Measurements from ENCODE around the gene PANK1.

PANK1 gene

GRCh38 chr10:89644967-89645741, at the start of gene PANK1:
Gene PANK1 (minus strand): TSS chr10:89645242. CDS start chr10:89644891, 351 bp downstream.
- DNase-seq (ENCODE audit: low read depth, low spot score), result no peak

- no peak for DNase-seq (ENCODE audit: low read depth, low spot score)
Measured at GRCh38 chr10:89693176-89693575, 48.1 kb upstream of the PANK1 start.

- no peak for DNase-seq (ENCODE audit: low read depth, low spot score)
Measured at GRCh38 chr10:89692416-89692815, 47.4 kb upstream of the PANK1 start.

DNA sequence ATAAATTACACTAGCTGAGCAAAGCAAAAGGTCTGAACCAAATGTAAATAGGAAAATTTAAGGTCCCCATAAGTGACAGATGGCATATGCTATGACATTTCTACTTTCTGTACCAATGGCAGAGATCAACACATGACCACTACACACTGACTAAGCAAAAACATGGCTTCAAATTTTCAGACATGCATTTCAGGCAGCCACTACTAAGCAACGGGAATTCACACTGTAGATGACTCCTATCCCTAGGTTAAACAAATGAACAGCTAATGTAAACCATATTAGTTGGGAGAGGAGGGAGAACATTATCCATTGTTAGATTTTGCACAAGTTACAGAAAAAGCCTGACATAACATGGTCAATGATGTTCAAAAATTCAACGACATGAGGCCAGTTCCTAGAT, 45.0 kb upstream of the PANK1 start:
- no peak for DNase-seq (ENCODE audit: low read depth, low spot score)

DNA sequence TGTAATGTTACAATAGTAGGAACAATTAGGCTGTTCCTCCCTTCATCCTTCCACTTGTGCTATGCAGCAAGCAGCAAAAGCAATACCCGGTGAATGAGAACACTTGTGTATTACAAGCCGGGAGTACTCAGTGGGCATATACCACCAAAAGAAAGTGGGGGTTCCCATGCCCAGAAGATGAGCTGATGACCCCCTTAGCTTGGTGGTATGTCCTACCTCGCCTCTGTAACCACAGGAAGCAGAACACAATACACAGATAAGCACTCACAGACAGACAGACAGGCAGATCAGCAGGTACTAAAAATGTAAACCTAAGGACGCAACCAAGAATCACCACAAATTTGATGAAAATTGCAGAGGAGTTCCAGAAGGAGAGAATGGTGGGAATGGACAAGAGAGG, 40.9 kb upstream of the PANK1 start:
- no peak for DNase-seq (ENCODE audit: low read depth, low spot score)

DNA sequence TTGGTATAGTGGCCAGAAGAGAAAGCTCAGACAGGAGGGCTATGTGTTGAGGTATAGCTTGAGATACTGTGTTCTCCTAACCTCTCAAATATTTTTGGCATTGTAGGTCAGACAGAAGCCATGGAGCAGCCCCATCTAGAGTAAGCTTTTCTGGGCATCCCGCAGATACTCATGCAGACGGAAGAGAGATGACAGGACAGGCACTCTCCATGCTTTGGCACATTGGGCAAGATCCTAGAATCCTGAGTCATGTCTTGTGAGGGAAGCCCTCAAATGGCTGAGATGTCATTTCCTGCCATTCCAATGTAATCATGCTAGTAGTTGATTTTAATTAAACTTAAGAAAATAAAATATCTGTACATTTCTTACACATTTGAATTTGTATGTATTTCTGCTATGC, 39.6 kb upstream of the PANK1 start:
- DNase-seq (ENCODE audit: low read depth, low spot score), result no peak

DNA sequence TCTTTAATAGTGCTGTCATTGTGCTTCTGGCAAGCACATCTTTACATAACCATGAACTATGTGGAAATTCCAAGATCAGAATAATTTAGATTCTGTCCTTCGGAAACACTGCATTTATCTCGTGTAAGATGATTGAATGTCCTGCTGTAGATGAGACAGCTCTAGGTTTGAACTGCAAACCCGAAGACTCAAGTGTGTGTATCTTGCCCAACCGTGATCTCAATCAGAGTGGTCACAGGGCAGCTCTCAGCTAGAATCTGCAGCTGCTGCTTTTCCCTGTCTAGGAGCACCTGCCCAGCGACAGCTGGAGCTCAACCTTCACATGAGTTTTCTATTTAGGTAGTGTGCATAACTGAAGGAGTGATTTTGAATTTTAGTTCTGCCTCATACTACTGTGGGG, 38.8 kb upstream of the PANK1 start:
- no peak for DNase-seq (ENCODE audit: low read depth, low spot score)

DNA sequence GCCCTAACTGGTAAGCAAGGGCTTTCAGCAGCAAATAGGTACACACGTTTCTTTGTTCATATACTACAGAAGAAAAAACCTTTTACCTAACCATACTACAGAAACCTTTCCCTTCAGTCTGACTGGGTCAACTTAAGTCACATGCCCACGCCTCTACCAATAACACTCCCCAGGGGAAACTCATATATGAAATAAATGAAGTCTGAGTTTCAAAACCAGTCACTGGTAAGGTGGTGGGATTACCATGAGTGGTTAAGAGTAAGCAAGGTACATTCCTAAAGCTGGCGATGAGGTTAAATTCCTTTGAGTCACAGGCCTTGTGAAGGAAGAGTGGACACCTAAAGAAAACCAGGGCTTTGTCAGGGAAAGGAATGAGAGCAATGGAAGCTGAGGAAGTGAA, 34.9 kb upstream of the PANK1 start:
- DNase-seq (ENCODE audit: low read depth, low spot score), result no peak

GRCh38 chr10:89677341-89677740, 32.3 kb upstream of the PANK1 start:
- DNase-seq (ENCODE audit: low read depth, low spot score), result no peak

DNA sequence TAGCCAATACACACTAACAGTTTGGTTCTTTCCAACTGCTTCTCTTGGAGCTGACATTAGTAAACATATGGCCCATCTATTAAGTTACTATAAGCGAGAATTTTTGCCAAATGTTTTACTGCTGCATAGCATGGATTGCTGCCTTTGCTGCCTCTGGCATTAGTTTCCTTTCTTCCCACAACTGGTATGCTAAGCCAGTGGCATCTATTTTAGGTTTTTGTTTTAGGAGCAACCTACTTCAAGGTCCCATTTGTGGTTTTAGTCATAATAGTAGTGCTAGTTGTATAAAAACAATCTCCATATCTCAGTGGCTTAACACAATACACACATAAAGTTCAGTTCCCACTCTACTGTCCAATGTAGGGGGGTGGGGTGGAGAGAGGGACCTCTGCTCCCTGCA, 25.9 kb upstream of the PANK1 start:
- no peak for DNase-seq (ENCODE audit: low read depth, low spot score)

DNA sequence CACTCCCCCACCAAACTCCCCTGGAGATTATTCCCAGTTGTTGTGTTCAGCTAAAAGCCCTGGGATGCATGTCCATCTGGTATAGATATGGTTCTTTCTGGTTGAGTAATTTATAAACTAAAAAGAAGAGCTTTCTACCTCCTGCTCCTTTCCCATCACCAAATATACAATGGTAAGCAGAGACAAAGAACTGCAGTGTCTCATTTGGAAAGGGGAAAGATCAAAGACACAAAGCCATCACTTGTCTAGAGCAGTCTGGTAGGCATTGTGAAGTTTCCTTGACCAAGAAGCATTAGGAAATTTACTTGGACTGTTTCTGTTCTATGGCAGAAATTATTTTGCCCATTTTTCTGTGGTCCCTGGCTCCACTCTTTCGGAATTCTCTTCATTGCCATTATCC, 24.9 kb upstream of the PANK1 start:
- no peak for DNase-seq (ENCODE audit: low read depth, low spot score)

DNA sequence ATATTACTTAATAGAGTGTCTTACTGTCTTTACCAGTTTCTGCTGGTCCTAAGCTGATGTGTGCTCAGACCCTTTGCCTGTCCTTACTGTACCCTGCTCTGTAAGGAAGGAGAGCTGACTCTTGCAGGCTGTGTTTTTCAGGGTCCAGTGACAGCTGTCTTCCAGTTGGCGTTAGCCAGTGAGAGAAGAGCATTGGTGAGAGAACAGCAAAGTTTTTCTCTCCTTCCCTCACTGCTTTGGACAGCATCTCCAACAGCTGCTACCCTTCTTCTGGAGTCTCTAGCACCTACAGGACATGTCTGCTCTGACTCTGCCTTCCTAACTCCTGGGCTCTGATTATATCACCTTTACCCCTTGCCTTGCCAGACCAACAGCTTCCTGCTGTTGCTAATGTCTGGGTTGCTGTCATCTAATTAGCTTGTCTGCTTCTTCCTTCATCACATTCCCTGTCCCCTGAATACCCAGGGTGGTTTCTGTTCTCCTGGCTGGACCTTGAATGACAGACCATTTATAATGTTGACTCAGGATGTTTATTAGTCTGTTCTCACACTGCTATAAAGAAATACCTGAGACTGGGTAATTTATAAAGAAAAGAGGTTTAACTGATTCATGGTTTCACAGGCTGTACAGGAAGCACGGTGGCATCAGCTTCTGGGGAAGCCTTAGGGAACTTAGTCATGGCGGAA, 23.5 kb upstream of the PANK1 start:
- DNase-seq (ENCODE audit: low read depth, low spot score), result no peak

GRCh38 chr10:89666138-89666537, 21.1 kb upstream of the PANK1 start:
- DNase-seq (ENCODE audit: low read depth, low spot score), result no peak

GRCh38 chr10:89665302-89665701, 20.3 kb upstream of the PANK1 start:
- DNase-seq (ENCODE audit: low read depth, low spot score), result no peak

- DNase-seq (ENCODE audit: low read depth, low spot score), result no peak
Measured at GRCh38 chr10:89664203-89664602, 19.2 kb upstream of the PANK1 start.

DNA sequence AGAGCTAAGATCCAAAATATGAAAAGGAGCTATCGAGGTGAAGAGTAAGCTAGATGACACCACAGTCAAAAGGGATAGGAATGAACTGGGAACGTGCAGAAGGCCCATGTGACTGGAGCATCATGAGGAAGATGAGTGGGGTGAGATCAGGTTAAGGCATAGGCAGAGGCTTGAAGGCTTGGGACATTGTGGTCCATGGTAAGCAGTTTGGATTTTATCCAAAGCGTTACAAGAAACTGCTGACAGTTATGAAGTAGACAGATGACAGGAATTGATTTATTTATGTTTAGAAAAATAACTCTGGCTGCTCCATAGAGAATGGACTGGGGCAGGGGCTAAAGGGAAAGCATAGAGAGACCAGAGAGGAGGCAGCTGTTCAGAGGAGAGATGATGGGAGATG, 18.1 kb upstream of the PANK1 start:
- no peak for DNase-seq (ENCODE audit: low read depth, low spot score)

- no peak for DNase-seq (ENCODE audit: low read depth, low spot score)
Measured at GRCh38 chr10:89662596-89662995, 17.6 kb upstream of the PANK1 start.

GRCh38 chr10:89659143-89660131, 14.4 kb upstream of the PANK1 start:
- DNase-seq (ENCODE audit: low read depth, low spot score), result no peak

GRCh38 chr10:89657302-89657701, 12.3 kb upstream of the PANK1 start:
- no peak for DNase-seq (ENCODE audit: low read depth, low spot score)

DNA sequence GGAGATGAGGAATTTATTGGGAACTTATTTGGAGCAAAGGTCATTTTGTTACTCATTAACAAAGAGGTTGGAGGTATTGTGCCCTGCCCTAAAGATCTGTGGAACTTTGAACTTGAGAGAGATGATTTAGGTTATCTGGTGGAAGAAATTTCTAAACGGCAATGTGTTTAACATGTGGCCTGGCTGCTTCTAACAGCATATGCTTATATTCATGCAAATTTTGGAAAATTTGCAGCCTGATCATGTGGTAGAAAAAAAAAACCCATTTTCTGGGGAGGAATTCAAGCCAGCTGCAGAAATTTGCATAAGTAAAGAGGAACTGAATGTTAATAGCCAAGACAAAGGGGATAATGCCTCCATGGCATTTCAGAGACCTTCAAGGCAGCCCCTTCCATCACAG, 10.7 kb upstream of the PANK1 start:
- DNase-seq (ENCODE audit: low read depth, low spot score), result no peak

DNA sequence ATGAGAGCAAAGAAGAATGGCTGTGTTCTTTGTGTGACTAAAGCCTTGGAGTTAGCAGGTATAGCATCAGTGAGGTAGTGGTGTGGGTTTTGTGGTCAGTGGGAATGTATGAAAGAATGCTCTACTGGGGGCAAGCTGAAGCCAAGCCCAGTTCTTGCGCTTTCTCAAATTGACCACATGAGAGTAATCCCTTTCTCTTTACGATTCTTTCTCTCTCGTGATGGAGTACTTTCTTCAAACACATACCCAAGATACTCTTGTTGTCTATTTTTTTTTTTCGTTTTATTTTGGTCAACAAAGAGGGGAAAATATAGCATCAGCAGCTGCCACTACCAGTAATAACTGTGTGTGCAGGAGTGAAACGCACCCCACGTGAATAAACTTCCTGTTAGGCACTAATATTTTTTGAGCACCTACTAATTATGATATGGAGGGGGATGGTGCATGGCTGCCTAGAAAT, 8.4 kb upstream of the PANK1 start:
- DNase-seq (ENCODE audit: low read depth, low spot score), result no peak

GRCh38 chr10:89652806-89653370, 7.8 kb upstream of the PANK1 start:
- DNase-seq (ENCODE audit: low read depth, low spot score), result no peak
